Right cardiac atrium (tissue), 5 donors: Measurements from ENCODE around the gene RBM17. TPM values are rescaled to one million over a fixed set of nuclear protein-coding genes. Genes with fewer than 3 reads are reported as not detected.
"Not testable (repeated sequence)": the region's sequence is repeated elsewhere in the genome, so short reads cannot be mapped to it uniquely, and the experiment has no call there.

Experiments
- ATAC-seq, 2 donors: fragments of 200-7000 bp; cut with Tn5 transposase; one replicate each; pipeline versions ENCODE4 v1.8.0 to v1.9.1; 2020; ENCODE audit warnings: moderate library complexity in 2 of 2, mild to moderate bottlenecking in 1 of 2
- DNase-seq, 3 donors: peaks; one replicate each; pipeline ENCODE4 v3.0.0-alpha.2; 2020
- H3K27ac ChIP-seq: one replicate; pipeline ENCODE4 v1.5.1; 2013; ENCODE audit warnings: mild to moderate bottlenecking, low read length, control low read depth, moderate library complexity
- H3K27me3 ChIP-seq: one replicate; pipeline ENCODE4 v1.6.1; 2013; ENCODE audit not compliant: control insufficient read depth, insufficient read depth
- H3K4me1 ChIP-seq: one replicate; pipeline ENCODE4 v1.6.1; 2013; ENCODE audit warnings: low read length; ENCODE audit not compliant: control insufficient read depth, insufficient read depth
- H3K4me3 ChIP-seq: one replicate; pipeline ENCODE4 v1.5.1; 2013; ENCODE audit warnings: low read length, control low read depth
- H3K9me3 ChIP-seq: one replicate; pipeline ENCODE4 v1.6.1; 2013; ENCODE audit warnings: low read length; ENCODE audit not compliant: control insufficient read depth
- WGBS: extraction: QIAGEN DNeasy Blood & Tissue Kit; methylation state at CpG from one replicate; pipeline ENCODE4 v1.1.7; 2013; 5-methylcytosine and 5-hydroxymethylcytosine counted together
- intact Hi-C, 4 donors: fragments of 100-400 bp; cut with DNase I; formaldehyde crosslinking; loops; one replicate each; pipeline versions ENCODE4 v1.11.0 to v1.14.0; 2022 to 2023
- polyA plus RNA-seq: library from polyadenylated mRNA; stranded (reverse); fragments of 200-250 nt; gene quantifications from one replicate; pipeline ENCODE4 v1.2.3, GENCODE V29; 2013
- total RNA-seq, 4 donors: library from RNA; stranded (reverse); fragmentation: NEBNext Ultra II Directional; extraction: Animal tissue kit (Norgen Biotek cat#: 25700); gene quantifications; one replicate each; pipeline ENCODE4 v1.2.1, GENCODE V29; 2021
- donor health status: healthy with polysubstance abuse.
- donor health status: DM: no; HTN: yes; CAD: no.
- donor health status: DM: no; HTN: no; CAD: no.
- donor health status: DM: no; HTN: yes; CAD: no; lungs with severe emphysema.
- donor health status: DM: yes; HTN: yes; CAD: no.

The RBM17 gene
- total and polyA plus RNA-seq, 5 donors: 51.0 to 66.5 (median 56.9) TPM

- no peak for DNase-seq
- WGBS: 74% methylated on average over 28 of the region's 28 CpGs
- H3K27ac ChIP-seq: no peak overlapping the region
- H3K4me3 ChIP-seq: no peak overlapping the region
- no peaks in the 10 kb centered on the region for H3K27me3 ChIP-seq
- no peaks in the 10 kb centered on the region for H3K9me3 ChIP-seq
- H3K4me1 ChIP-seq: no peaks in the 10 kb centered on the region
- intact Hi-C loops: no loop called here
- no peak for ATAC-seq
Measured at GRCh38 chr10:6140141-6140841, 51.5 kb downstream of the RBM17 start.

- no peak for ATAC-seq
Measured at GRCh38 chr10:6140965-6141295, 52.1 kb downstream of the RBM17 start.

DNA sequence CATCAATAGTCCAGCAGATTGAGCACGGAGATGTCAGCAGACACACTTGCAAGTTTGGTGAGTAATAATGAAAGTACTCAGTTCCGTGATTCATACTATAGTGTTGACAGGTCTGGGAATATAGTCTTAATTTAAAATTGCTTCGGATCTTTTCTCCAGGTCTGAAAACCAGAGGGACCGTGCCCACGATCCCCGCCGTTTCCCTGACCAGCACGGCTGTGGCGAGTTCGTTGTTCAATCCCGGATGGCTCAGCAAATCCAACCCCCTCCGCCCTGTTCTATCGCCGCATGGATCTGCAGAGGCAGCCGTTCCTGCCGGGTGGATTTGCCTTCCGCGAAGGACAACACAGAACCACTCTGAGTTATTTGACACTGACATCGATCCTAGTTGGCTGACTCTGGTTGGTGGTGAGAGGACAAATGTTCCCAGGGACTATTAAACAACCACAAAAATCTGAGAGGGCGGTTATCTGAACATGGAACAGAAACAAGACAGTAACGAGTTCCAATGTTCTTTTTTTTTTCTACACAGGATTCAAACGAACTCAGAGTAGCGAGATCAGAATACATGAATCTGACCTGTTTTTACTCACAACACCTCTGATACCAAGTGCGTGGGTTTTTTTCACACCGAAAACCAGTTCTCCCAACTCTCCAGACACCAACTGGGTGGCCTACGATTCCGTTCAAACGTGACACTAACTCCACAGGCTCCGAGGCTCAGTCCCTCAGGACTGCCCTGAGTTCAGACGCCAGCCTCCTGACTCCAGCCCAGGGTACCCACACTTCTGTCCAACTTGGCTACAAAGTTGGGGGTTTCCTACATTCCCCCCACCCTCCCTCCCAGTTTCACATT, 52.7 kb downstream of the RBM17 start:
- ATAC-seq (no peak), DNase-seq (no peak)
- Histone ChIP-seq H3K27ac (no peak overlapping the region), H3K9me3 (no peaks in the 10 kb centered on the region), H3K27me3 (no peaks in the 10 kb centered on the region), H3K4me3 (peak overlapping the region; percentile 1), H3K4me1 (no peaks in the 10 kb centered on the region)
- 52% methylated on average over 30 of the region's 30 CpGs for WGBS
- intact Hi-C loops: no loop called here

More at GRCh38 chr10:6140965-6141295, 52.1 kb downstream of the RBM17 start:
- Histone ChIP-seq H3K27ac (no peak overlapping the region), H3K27me3 (no peaks in the 10 kb centered on the region), H3K9me3 (no peaks in the 10 kb centered on the region), H3K4me1 (no peaks in the 10 kb centered on the region), H3K4me3 (no peak overlapping the region)
- intact Hi-C loops: no loop called here
- 78% methylated on average over 8 of the region's 8 CpGs for WGBS
- DNase-seq: no peak

DNA sequence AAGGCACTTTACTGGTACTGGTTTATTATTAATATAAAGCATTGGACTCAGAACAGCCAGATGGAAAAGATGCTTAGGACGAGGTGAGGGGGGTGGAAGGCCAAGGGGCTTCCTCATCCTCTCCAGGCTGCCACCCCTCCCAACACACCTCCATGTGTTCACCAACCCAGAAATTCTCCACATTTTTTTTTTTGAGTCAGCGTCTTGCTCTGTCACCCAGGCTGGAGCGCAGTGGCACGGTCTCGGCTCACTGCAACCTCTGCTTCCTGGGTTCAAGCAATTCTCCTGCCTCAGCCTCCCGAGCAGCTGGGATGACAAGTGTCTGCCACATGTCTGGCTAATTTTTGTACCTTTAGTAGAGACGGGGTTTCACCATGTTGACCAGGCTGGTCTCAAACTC, 53.4 kb downstream of the RBM17 start:
- intact Hi-C loops, H3K4me1 ChIP-seq, DNase-seq, ATAC-seq, H3K4me3 ChIP-seq, H3K27ac ChIP-seq, H3K9me3 ChIP-seq, H3K27me3 ChIP-seq: not testable (repeated sequence)
- 89% methylated on average over 7 of the region's 7 CpGs for WGBS

- H3K27ac ChIP-seq: no peak overlapping the region
- DNase-seq (no peak), ATAC-seq (no peak)
- H3K4me3 ChIP-seq: no peak overlapping the region
- H3K27me3 ChIP-seq: no peaks in the 10 kb centered on the region
- no peaks in the 10 kb centered on the region for H3K9me3 ChIP-seq
- WGBS: 98% methylated on average over 7 of the region's 7 CpGs
- intact Hi-C loops: no loop called here
- no peaks in the 10 kb centered on the region for H3K4me1 ChIP-seq
Measured at GRCh38 chr10:6142644-6143043, 53.8 kb downstream of the RBM17 start.

DNA sequence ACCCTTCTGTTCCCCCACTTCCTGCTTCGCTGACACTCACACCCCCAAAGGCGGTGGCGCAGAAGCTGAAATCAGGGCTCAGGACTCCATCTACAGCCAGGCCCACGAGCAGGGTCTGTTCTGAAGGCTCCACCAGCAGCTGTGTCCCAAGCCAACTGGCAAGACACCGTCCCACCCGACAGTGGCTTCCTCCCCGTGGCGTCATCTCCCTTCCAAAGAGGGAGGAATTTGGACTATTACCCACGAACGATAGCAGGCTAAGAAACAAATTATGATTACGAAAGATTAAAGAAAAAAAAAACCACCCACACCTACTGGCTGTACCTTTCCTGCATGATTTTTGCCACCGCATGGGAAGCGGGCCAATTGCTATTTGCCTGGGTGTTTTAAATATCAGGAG, 54.3 kb downstream of the RBM17 start:
- H3K4me3 ChIP-seq: no peak overlapping the region
- H3K27ac ChIP-seq: no peak overlapping the region
- no peaks in the 10 kb centered on the region for H3K27me3 ChIP-seq
- DNase-seq: no peak
- no peak for ATAC-seq
- WGBS: 73% methylated on average over 13 of the region's 13 CpGs
- H3K9me3 ChIP-seq: no peaks in the 10 kb centered on the region
- intact Hi-C loops: no loop called here
- H3K4me1 ChIP-seq: no peaks in the 10 kb centered on the region

DNA sequence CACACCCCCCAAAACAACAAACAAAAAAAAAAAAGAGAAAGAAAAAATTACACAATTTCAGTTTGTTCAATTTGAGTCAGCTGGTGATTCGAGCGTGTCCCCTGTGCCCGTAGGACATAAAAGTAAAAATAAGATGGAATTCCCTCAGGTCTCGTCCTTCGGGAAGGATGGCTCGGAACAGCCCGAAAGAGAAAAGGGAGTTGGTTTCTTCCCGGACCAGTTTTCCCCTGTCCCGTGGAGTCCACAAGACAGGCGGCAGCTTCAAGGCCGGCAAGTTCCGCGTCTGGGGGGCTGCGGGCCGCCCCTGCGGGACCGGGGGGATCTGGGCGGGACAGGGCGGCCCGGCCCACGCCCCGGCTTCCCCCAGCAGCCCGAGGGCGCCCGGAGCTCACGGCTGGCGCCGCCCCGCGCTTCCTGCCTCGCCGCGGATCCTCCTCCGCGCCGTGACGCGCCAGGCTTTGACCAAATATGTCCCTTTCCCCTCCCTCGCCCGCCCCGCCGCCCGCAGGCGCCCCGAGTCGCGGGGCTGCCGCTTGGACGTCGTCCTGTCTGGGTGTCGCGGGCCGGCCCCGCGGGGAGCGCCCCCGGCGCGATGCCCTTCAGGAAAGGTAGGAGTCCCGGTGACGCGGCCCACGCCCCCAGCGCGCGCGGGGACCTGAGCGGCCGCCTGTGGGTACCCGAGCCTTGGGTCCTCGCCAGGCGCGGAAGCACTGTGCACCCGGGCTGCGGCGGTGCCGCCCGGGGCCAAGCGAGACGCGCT, 55.8 kb downstream of the RBM17 start:
- Histone ChIP-seq H3K4me1 (no peaks in the 10 kb centered on the region), H3K27ac (peak overlapping the region; percentile 65), H3K9me3 (no peaks in the 10 kb centered on the region), H3K4me3 (peak overlapping the region; percentile 73), H3K27me3 (no peaks in the 10 kb centered on the region)
- ATAC-seq (peak; percentile 96), DNase-seq (peak; percentile 94 to 98 (median 96))
- intact Hi-C loops: loop anchor here in 1 of 4 donors (5.0 kb wide), 1 partner anchor 32 kb away; no protein-coding TSS in a partner anchor
- under 1% methylated on average over 81 of the region's 81 CpGs for WGBS

DNA sequence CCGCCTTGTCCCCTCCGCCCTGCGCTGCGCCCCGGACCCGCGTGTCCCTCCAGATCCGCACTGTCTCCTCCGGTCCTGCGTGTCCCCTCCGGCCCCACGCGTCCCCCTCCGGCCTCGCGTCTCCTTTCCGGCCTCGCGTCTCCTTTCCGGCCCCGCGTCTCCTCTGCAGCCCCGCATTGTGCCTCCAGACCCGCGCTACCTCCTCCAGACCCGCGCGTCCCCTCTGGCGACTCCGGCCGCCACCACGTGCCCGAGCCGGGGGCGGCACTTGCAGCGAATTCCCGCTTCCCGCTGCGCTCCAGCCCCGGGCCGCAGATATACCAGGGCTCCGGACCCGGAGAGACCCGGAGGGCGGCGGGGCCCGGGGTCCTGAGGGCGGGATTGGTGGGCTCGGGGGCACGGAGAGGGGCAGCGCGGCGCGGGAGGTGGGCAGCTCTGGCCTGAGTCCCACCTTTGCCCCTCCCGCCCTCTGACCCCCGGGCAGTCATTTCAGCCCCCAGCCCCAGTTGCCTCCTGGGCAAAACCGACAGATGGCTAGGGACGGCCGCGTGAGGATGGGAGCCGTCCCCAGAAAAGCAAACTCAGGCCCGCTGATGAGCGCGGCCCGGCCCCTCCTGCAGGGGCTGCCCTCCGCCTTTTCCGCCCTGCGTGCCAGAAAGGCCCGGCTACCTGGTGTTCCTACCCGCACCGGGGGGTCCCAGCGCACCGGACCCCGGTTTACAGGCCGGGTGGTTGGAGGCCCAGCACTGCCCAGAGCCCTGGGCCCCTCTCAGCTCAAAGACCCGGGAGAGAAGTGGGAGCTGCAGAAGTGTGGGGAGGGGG, 56.5 kb downstream of the RBM17 start:
- 4% methylated on average over 76 of the region's 76 CpGs for WGBS
- intact Hi-C loops: loop anchor here in 1 of 4 donors (5.0 kb wide), 1 partner anchor 33 kb away; no protein-coding TSS in a partner anchor
- Histone ChIP-seq H3K27ac (peak overlapping the region; percentile 16), H3K27me3 (no peaks in the 10 kb centered on the region), H3K4me1 (no peaks in the 10 kb centered on the region), H3K4me3 (peak overlapping the region; percentile 73), H3K9me3 (no peaks in the 10 kb centered on the region)
- ATAC-seq (peak; percentile 27), DNase-seq (peak in 2 of 3 donors; percentile 73 to 75)

- Histone ChIP-seq H3K4me3 (peak overlapping the region; percentile 73), H3K4me1 (no peaks in the 10 kb centered on the region), H3K27me3 (no peaks in the 10 kb centered on the region), H3K27ac (no peak overlapping the region), H3K9me3 (no peaks in the 10 kb centered on the region)
- peak in 1 of 3 donors; percentile 62 for DNase-seq
- ATAC-seq: no peak
- intact Hi-C loops: loop anchor here in 1 of 4 donors (5.0 kb wide), 1 partner anchor 34 kb away; no protein-coding TSS in a partner anchor
- WGBS: 64% methylated on average over 22 of the region's 22 CpGs
Measured at GRCh38 chr10:6146013-6146785, 57.4 kb downstream of the RBM17 start.
